MM.1S (cell line): ENCODE measurements around the gene NSMF.
"Not testable (repeated sequence)": the region's sequence is repeated elsewhere in the genome, so short reads cannot be mapped to it uniquely, and the experiment has no call there.

Experiments
- CTCF ChIP-seq: fragments of 300-600 bp; sonication (generic); IDR thresholded peaks from 2 replicates; pipeline ENCODE4 v1.5.1; 2016; ENCODE audit warnings: antibody characterized with exemption, low read length, mixed read lengths
- EZH2phosphoT487 ChIP-seq: fragments of 300-600 bp; sonication (generic); IDR thresholded peaks from 2 replicates; pipeline ENCODE4 v1.6.1; 2018; ENCODE audit warnings: antibody characterized with exemption, low read length

GRCh38 chr9:137410236-137410890 is 48.8 kb downstream of the NSMF start:
- not testable (repeated sequence) for TF ChIP-seq CTCF, EZH2phosphoT487
